ENCODE results near the gene SLC6A6. TPM values are rescaled to one million over a fixed set of nuclear protein-coding genes. Genes with fewer than 3 reads are reported as not detected.

SLC6A6 gene
- total RNA-seq, 1 donor from 2014 or later = 32.9 TPM

DNA sequence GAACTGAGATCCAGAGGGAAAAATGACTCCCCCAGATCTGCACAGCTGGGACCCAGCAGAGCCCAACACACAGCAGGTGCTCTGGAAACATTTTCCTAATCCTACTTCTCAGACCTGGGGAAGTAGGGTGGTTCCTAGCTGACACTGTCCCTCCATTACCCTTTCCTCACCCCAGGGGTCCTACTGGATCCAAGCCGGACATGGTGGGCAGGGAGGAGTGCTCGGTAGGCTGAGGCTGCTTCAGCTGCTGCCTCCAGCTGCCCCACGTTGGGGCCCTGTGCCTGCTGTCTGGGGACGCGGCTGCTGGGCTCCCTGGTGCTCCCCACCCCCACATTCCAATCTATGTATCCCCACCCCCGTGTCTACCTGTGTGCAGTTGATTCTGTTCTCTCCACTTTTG, 29.8 kb upstream of the SLC6A6 start:
- no peaks in the 10 kb centered on the region for H3K36me3 ChIP-seq
- TF ChIP-seq EZH2phosphoT487 (IDR thresholded peaks at IDR 0.05) (no peak), EZH2 (IDR thresholded peaks at IDR 0.05) (no peak)
- TF ChIP-seq, protein P1, sequence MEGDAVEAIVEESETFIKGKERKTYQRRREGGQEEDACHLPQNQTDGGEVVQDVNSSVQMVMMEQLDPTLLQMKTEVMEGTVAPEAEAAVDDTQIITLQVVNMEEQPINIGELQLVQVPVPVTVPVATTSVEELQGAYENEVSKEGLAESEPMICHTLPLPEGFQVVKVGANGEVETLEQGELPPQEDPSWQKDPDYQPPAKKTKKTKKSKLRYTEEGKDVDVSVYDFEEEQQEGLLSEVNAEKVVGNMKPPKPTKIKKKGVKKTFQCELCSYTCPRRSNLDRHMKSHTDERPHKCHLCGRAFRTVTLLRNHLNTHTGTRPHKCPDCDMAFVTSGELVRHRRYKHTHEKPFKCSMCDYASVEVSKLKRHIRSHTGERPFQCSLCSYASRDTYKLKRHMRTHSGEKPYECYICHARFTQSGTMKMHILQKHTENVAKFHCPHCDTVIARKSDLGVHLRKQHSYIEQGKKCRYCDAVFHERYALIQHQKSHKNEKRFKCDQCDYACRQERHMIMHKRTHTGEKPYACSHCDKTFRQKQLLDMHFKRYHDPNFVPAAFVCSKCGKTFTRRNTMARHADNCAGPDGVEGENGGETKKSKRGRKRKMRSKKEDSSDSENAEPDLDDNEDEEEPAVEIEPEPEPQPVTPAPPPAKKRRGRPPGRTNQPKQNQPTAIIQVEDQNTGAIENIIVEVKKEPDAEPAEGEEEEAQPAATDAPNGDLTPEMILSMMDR (IDR thresholded peaks at IDR 0.05) = no peak
- H3K9me3 ChIP-seq (ENCODE audit: low read depth) = no peaks in the 10 kb centered on the region
- no peak overlapping the region for H3K4me3 ChIP-seq
- H2AFZ ChIP-seq (replicated peaks) = no peak overlapping the region
- H3K4me3 Mint-ChIP-seq = no peak overlapping the region
- H3K4me2 ChIP-seq = no peak overlapping the region
- no peak for DNase-seq (ENCODE audit: low spot score)
- H3K27ac ChIP-seq = no peak overlapping the region
- H3K9me3 Mint-ChIP-seq = no peaks in the 10 kb centered on the region
- H3F3A ChIP-seq (ENCODE audit: low read depth) = peaks cover 10% of the 10 kb centered on the region
- peaks cover 22% of the 10 kb centered on the region for H3K4me1 Mint-ChIP-seq
- no peaks in the 10 kb centered on the region for H3K36me3 Mint-ChIP-seq
- H3K79me2 ChIP-seq (ENCODE audit: low read depth) = no peaks in the 10 kb centered on the region
- no peak overlapping the region for H3K27ac Mint-ChIP-seq
- no peaks in the 10 kb centered on the region for H3K27me3 ChIP-seq
- H3K9ac ChIP-seq = no peak overlapping the region
- H4K20me1 ChIP-seq (ENCODE audit: low read depth) = no peaks in the 10 kb centered on the region
- peaks cover 9% of the 10 kb centered on the region for H3K4me1 ChIP-seq
- peaks cover 7% of the 10 kb centered on the region for H3K27me3 Mint-ChIP-seq (ENCODE audit: insufficient read depth, low read depth)

DNA sequence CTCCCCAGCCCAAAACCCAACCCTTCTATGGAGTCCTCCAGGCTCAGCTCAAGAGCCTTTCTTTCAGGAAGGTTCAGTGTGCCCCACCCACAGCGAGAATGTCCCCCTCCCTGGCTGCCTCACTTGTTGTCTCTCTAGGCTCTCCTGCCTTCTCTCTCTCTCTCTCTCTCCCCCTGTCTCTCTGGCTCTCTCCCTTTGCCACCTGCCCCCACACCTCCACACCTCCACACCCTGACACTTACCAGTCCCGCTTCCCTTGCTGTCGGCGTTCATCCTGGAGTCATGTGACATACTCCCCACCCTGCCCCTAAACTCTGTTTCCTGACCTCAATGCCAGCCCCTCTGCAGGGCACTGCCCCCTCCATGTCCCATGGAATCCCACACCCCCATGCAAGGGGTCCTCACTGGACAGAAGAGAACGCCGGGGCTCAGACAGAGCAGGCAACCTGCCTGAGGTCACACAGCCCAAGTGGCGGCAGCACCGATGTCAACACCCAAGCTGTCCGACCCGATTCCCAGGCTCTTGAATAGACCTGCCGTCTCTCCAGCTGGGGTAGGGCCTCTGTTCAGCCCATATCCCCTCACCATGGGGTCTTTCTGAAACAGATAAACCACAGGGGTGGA, 28.5 kb upstream of the SLC6A6 start:
- no peaks in the 10 kb centered on the region for H4K20me1 ChIP-seq (ENCODE audit: low read depth)
- H3K9ac ChIP-seq = no peak overlapping the region
- H3K4me1 ChIP-seq = peaks cover 7% of the 10 kb centered on the region
- DNase-seq (ENCODE audit: low spot score) = no peak
- peaks cover 8% of the 10 kb centered on the region for H3F3A ChIP-seq (ENCODE audit: low read depth)
- TF ChIP-seq EZH2 (IDR thresholded peaks at IDR 0.05) (no peak), EZH2phosphoT487 (IDR thresholded peaks at IDR 0.05) (no peak)
- TF ChIP-seq, protein P1 (IDR thresholded peaks at IDR 0.05) = no peak
- H3K4me3 ChIP-seq = no peak overlapping the region
- H3K27me3 ChIP-seq = no peaks in the 10 kb centered on the region
- no peak overlapping the region for H2AFZ ChIP-seq (replicated peaks)
- no peaks in the 10 kb centered on the region for H3K36me3 ChIP-seq
- H3K4me2 ChIP-seq = no peak overlapping the region
- no peak overlapping the region for H3K27ac ChIP-seq
- H3K9me3 Mint-ChIP-seq = no peaks in the 10 kb centered on the region
- H3K4me3 Mint-ChIP-seq = no peak overlapping the region
- H3K27me3 Mint-ChIP-seq (ENCODE audit: insufficient read depth, low read depth) = peaks cover 9% of the 10 kb centered on the region
- peaks cover 22% of the 10 kb centered on the region for H3K4me1 Mint-ChIP-seq
- H3K9me3 ChIP-seq (ENCODE audit: low read depth) = no peaks in the 10 kb centered on the region
- H3K79me2 ChIP-seq (ENCODE audit: low read depth) = no peaks in the 10 kb centered on the region
- no peak overlapping the region for H3K27ac Mint-ChIP-seq
- no peaks in the 10 kb centered on the region for H3K36me3 Mint-ChIP-seq

DNA sequence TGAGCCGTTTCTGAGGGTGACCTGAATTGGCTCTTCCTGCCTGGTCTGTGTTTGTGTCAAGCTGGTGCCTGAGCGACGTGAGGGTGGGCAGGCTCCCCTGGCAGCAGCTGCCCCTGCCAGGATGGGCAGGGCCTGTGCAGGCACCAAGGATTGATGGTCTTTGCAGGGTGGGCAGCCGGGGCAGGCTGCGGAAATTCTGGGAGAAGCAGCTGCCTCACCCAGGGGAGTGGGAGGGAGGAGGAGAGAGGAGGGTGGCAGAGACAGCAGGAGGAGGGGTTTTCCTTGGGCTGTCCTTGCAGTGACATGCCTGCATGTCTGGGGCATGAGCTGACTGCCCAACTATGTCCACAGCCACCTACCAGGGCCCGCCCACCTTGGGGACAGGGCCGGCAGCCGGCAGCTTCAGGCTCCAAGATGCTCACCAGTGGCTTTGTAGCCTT, 27.9 kb upstream of the SLC6A6 start:
- Histone ChIP-seq H3K27me3 (no peaks in the 10 kb centered on the region), H3K4me1 (peaks cover 7% of the 10 kb centered on the region), H3K4me2 (no peak overlapping the region), H3K9me3 (ENCODE audit: low read depth) (no peaks in the 10 kb centered on the region), H3K36me3 (no peaks in the 10 kb centered on the region), H3K79me2 (ENCODE audit: low read depth) (no peaks in the 10 kb centered on the region), H3K27ac (no peak overlapping the region), H4K20me1 (ENCODE audit: low read depth) (no peaks in the 10 kb centered on the region), H3F3A (ENCODE audit: low read depth) (peaks cover 8% of the 10 kb centered on the region), H3K9ac (no peak overlapping the region), H3K4me3 (no peak overlapping the region), H2AFZ (replicated peaks) (no peak overlapping the region)
- H3K9me3 Mint-ChIP-seq = no peaks in the 10 kb centered on the region
- H3K4me1 Mint-ChIP-seq = peaks cover 22% of the 10 kb centered on the region
- no peak for DNase-seq (ENCODE audit: low spot score)
- peaks cover 9% of the 10 kb centered on the region for H3K27me3 Mint-ChIP-seq (ENCODE audit: insufficient read depth, low read depth)
- no peaks in the 10 kb centered on the region for H3K36me3 Mint-ChIP-seq
- TF ChIP-seq EZH2 (IDR thresholded peaks at IDR 0.05) (no peak), EZH2phosphoT487 (IDR thresholded peaks at IDR 0.05) (no peak)
- TF ChIP-seq, protein P1 (IDR thresholded peaks at IDR 0.05) = no peak
- no peak overlapping the region for H3K27ac Mint-ChIP-seq
- H3K4me3 Mint-ChIP-seq = no peak overlapping the region

Measured in neural progenitor cell (in vitro differentiated cells).